Heart left ventricle (tissue), 16 donors: ENCODE results near the gene CACNA2D1. TPM values are rescaled to one million over a fixed set of nuclear protein-coding genes. Genes with fewer than 3 reads are reported as not detected.
A peak's percentile ranks its signal among the peaks of the same experiment; 100 is the strongest.

Source experiments
- ATAC-seq, 4 donors: fragments of 200-7000 bp; cut with Tn5 transposase; one replicate each; pipeline ENCODE4 v1.9.1; 2020 to 2022; ENCODE audit warnings: moderate library complexity in 4 of 4, mild to moderate bottlenecking in 3 of 4, moderate number of reproducible peaks in 1 of 4
- DNase-seq, 5 donors: peaks; one replicate each; pipeline ENCODE4 v3.0.0-alpha.2; 2020
- H3K27ac ChIP-seq, 12 donors: fragments of 200-600 bp; sonication (generic) in 4 of 12; one replicate each; pipeline versions ENCODE4 v1.5.0 to v1.8.0; 2016 to 2022; ENCODE audit warnings: mild to moderate bottlenecking in 2 of 12
- H3K27me3 ChIP-seq, 9 donors: fragments of 200-600 bp; sonication (generic) in 2 of 9; one replicate each; pipeline versions ENCODE4 v1.5.1 to v1.8.0; 2016 to 2022; ENCODE audit warnings: mild to moderate bottlenecking in 3 of 9
- H3K36me3 ChIP-seq, 9 donors: fragments of 200-600 bp; sonication (generic) in 2 of 9; one replicate each; pipeline versions ENCODE4 v1.5.0 to v1.8.0; 2018 to 2022; ENCODE audit warnings: mild to moderate bottlenecking in 2 of 9
- H3K4me1 ChIP-seq, 12 donors: fragments of 200-600 bp; sonication (generic) in 4 of 12; one replicate each; pipeline versions ENCODE4 v1.5.0 to v1.8.0; 2016 to 2022; ENCODE audit warnings: mild to moderate bottlenecking in 3 of 12
- H3K4me3 ChIP-seq, 12 donors: fragments of 200-600 bp; sonication (generic) in 4 of 12; one replicate each; pipeline versions ENCODE4 v1.5.0 to v1.8.0; 2017 to 2022; ENCODE audit warnings: mild to moderate bottlenecking in 9 of 12, moderate library complexity in 4 of 12
- H3K9me3 ChIP-seq, 12 donors: fragments of 200-600 bp; sonication (generic) in 4 of 12; one replicate each; pipeline versions ENCODE4 v1.5.0 to v1.8.0; 2016 to 2022; ENCODE audit warnings: mild to moderate bottlenecking in 1 of 12
- POLR2A ChIP-seq, 2 donors: fragments of 450-650 bp; IDR thresholded peaks; one replicate each; pipeline ENCODE4 v1.6.1; 2017; ENCODE audit warnings: antibody characterized with exemption in 2 of 2, mild to moderate bottlenecking in 2 of 2, moderate library complexity in 2 of 2
- WGBS, 4 donors: extraction: QIAGEN DNeasy Blood & Tissue Kit in 2 of 4; methylation state at CpG; one replicate each; pipeline versions ENCODE4 v1.1.5 to v1.1.7; 2013 to 2018; 5-methylcytosine and 5-hydroxymethylcytosine counted together
- intact Hi-C, 10 donors: fragments of 100-400 bp; cut with DNase I; formaldehyde crosslinking; loops; one replicate each; pipeline versions ENCODE4 v1.11.1 to v1.14.2; 2022
- polyA plus RNA-seq, 2 donors: library from polyadenylated mRNA; stranded (reverse); fragments of 200-250 nt; gene quantifications; one replicate each; pipeline ENCODE4 v1.2.3, GENCODE V29; 2013
- total RNA-seq, 9 donors: library from RNA; depleted of rRNA in 2 of 9; stranded (reverse); fragments of >200 nt in 2 of 9; fragmentation: NEBNext Ultra II Directional in 3 of 9; extraction: Animal tissue kit (Norgen Biotek cat#: 25700) in 3 of 9; gene quantifications; one replicate each; pipeline versions ENCODE4 v1.1.0 to v1.2.4, GENCODE V29; 2016 to 2023
- TF ChIP-seq, protein P1 (sequence below), 12 donors: fragments of 200-600 bp; sonication (generic) in 4 of 12; IDR thresholded peaks; one replicate each; pipeline versions ENCODE4 v1.5.0 to v1.8.0; 2018 to 2022; ENCODE audit warnings: antibody characterized with exemption in 12 of 12, mild to moderate bottlenecking in 5 of 12
- donor health status: ischemic (EF 13 %, LVEDD 7.1; RV severe dilation, severe dysfunction).
- donor health status: healthy with polysubstance abuse.
- donor health status: DM: no; HTN: yes; CAD: no.
- donor health status: DM: no; HTN: no; CAD: no.
- donor health status: ischemic (EF 25% LVEDD 6.9; RV normal size, moderate dysfunction).
- donor health status: ischemic (EF 25% LVEDD 5.7; RV mildly dilated, moderate dysfunction).
- donor health status: healthy.
- donor health status: DM: yes; HTN: yes; CAD: no.
- donor health status: ischemic (EF 35%, LVEDD 5.7; RV mildly dilated, moderate dysfunction).
- donor health status: nonischemic (EF 11% LVEDD 7.7; RV severe dilation, severe dysfunction).
- donor health status: DM: yes; HTN: yes; CAD: no.
- donor health status: PGD.
- donor health status: ischemic (EF 29% LVEDD 5.4; RV normal size, mild dysfunction).
- donor health status: nonischemic (EF 23%, LVEDD 6.1; RV moderate dilation, normal function).

CACNA2D1 gene
- total and polyA plus RNA-seq, 11 donors = 13.5 to 122 (median 55.5) TPM

DNA sequence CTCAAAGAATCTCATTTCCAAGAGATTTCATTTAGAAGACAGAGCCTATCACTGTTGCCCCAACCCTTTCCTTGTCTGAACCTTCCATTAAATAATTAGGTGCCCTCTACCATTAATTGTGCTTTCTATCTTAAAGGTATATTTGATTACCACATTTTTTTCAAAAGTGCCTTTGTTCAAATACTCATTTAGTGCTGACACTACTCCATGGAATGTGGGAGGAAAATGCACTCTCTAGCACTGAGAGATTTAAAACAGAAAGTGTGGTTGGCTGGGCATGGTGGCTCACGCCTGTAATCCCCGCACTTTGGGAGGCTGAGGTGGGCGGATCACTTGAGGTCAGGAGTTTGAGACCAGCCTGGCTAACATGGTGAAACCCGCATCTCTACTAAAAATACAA, 119.8 kb downstream of the CACNA2D1 start:
- WGBS, 4 donors = 93 to 100% (median 96%) methylated on average over 4 of the region's 4 CpGs

GRCh38 chr7:82319674-82320118, 123.9 kb downstream of the CACNA2D1 start:
- TF ChIP-seq, protein P1, sequence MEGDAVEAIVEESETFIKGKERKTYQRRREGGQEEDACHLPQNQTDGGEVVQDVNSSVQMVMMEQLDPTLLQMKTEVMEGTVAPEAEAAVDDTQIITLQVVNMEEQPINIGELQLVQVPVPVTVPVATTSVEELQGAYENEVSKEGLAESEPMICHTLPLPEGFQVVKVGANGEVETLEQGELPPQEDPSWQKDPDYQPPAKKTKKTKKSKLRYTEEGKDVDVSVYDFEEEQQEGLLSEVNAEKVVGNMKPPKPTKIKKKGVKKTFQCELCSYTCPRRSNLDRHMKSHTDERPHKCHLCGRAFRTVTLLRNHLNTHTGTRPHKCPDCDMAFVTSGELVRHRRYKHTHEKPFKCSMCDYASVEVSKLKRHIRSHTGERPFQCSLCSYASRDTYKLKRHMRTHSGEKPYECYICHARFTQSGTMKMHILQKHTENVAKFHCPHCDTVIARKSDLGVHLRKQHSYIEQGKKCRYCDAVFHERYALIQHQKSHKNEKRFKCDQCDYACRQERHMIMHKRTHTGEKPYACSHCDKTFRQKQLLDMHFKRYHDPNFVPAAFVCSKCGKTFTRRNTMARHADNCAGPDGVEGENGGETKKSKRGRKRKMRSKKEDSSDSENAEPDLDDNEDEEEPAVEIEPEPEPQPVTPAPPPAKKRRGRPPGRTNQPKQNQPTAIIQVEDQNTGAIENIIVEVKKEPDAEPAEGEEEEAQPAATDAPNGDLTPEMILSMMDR (IDR thresholded peaks at IDR 0.05) = no peak
- no peak for TF ChIP-seq POLR2A (IDR thresholded peaks at IDR 0.05)
- peak; percentile 90 to 97 (median 95) for ATAC-seq
- Histone ChIP-seq H3K27me3 (no peaks in the 10 kb centered on the region), H3K36me3 (no peaks in the 10 kb centered on the region), H3K4me3 (no peak overlapping the region), H3K9me3 (no peaks in the 10 kb centered on the region), H3K4me1 (peaks cover 0 to 52% (median 23%) of the 10 kb centered on the region in 12 donors), H3K27ac (peak overlapping the region in 11 of 12 donors; percentile 36 to 69 (median 62))
- 23 to 40% (median 35%) methylated on average over 4 of the region's 4 CpGs for WGBS, 4 donors
- intact Hi-C loops = loop anchor here in 1 of 10 donors (5.0 kb wide), 1 partner anchor 38 kb away; no protein-coding TSS in a partner anchor
- DNase-seq = peak; percentile 83 to 94 (median 86)

More for the DNA sequence above, 119.8 kb downstream of the CACNA2D1 start:
- TF ChIP-seq POLR2A (IDR thresholded peaks at IDR 0.05) = no peak
- TF ChIP-seq, protein P1 (IDR thresholded peaks at IDR 0.05) = no peak
- H3K27me3 ChIP-seq = no peaks in the 10 kb centered on the region
- no peaks in the 10 kb centered on the region for H3K9me3 ChIP-seq
- DNase-seq = no peak
- no peaks in the 10 kb centered on the region for H3K36me3 ChIP-seq
- H3K27ac ChIP-seq = no peak overlapping the region
- H3K4me1 ChIP-seq = peaks cover 0 to 18% (median 4%) of the 10 kb centered on the region in 12 donors
- H3K4me3 ChIP-seq = no peak overlapping the region
- ATAC-seq = no peak
- intact Hi-C loops = no loop called here

GRCh38 chr7:82318786-82319185, 124.8 kb downstream of the CACNA2D1 start:
- no peak for TF ChIP-seq POLR2A (IDR thresholded peaks at IDR 0.05)
- TF ChIP-seq, protein P1 (IDR thresholded peaks at IDR 0.05) = no peak
- peaks cover 0 to 60% (median 23%) of the 10 kb centered on the region in 12 donors for H3K4me1 ChIP-seq

GRCh38 chr7:82317760-82318159, 125.8 kb downstream of the CACNA2D1 start:
- DNase-seq (no peak), ATAC-seq (no peak)
- TF ChIP-seq, protein P1 (IDR thresholded peaks at IDR 0.05) = no peak
- TF ChIP-seq POLR2A (IDR thresholded peaks at IDR 0.05) = no peak
- no peaks in the 10 kb centered on the region for H3K27me3 ChIP-seq
- no peaks in the 10 kb centered on the region for H3K9me3 ChIP-seq
- peak overlapping the region in 9 of 12 donors; percentile 15 to 69 (median 54) for H3K27ac ChIP-seq
- no peak overlapping the region for H3K4me3 ChIP-seq
- intact Hi-C loops = loop anchor here in 1 of 10 donors (5.0 kb wide), 1 partner anchor 40 kb away; no protein-coding TSS in a partner anchor
- 71 to 88% (median 77%) methylated on average over 2 of the region's 2 CpGs for WGBS, 4 donors
- no peaks in the 10 kb centered on the region for H3K36me3 ChIP-seq
- peaks cover 0 to 63% (median 23%) of the 10 kb centered on the region in 12 donors for H3K4me1 ChIP-seq

More at GRCh38 chr7:82318786-82319185, 124.8 kb downstream of the CACNA2D1 start:
- no peaks in the 10 kb centered on the region for H3K36me3 ChIP-seq
- H3K9me3 ChIP-seq = no peaks in the 10 kb centered on the region
- intact Hi-C loops = loop anchor here in 1 of 10 donors (5.0 kb wide), 1 partner anchor 39 kb away; no protein-coding TSS in a partner anchor
- no peak overlapping the region for H3K4me3 ChIP-seq
- H3K27me3 ChIP-seq = no peaks in the 10 kb centered on the region
- H3K27ac ChIP-seq = peak overlapping the region in 9 of 12 donors; percentile 18 to 69 (median 57)
- DNase-seq (no peak), ATAC-seq (peak in 2 of 4 donors; percentile 17 to 25)
